Breast epithelium (tissue), 4 donors: ENCODE measurements around the gene CDH16. TPM values are rescaled to one million over a fixed set of nuclear protein-coding genes. Genes with fewer than 3 reads are reported as not detected.

Experiments
- DNase-seq, 2 donors: peaks; one replicate each; pipeline ENCODE4 v3.0.0-alpha.2; 2019; ENCODE audit warnings: low spot score in 2 of 2
- H3K27ac ChIP-seq, 2 donors: fragments of 200-600 bp; sonication (generic) in 1 of 2; one replicate each; pipeline ENCODE4 v1.5.1; 2016 to 2019; ENCODE audit warnings: mild to moderate bottlenecking in 1 of 2
- H3K27me3 ChIP-seq, 2 donors: fragments of 200-600 bp; sonication (generic) in 1 of 2; one replicate each; pipeline versions ENCODE4 v1.5.1 to v1.6.0; 2017 to 2019; ENCODE audit warnings: control low read depth in 1 of 2, mild to moderate bottlenecking in 1 of 2
- H3K36me3 ChIP-seq: fragments of 200-600 bp; one replicate; pipeline ENCODE4 v1.5.1; 2019
- H3K4me1 ChIP-seq, 2 donors: fragments of 200-600 bp; sonication (generic); one replicate each; pipeline ENCODE4 v1.5.1; 2016 to 2019; ENCODE audit warnings: control low read depth in 1 of 2
- H3K4me3 ChIP-seq, 3 donors: fragments of 200-600 bp; sonication (generic); 1 replicate in 2 of 3; 2 replicates in 1 of 3; pipeline ENCODE4 v1.5.1; 2016 to 2019; ENCODE audit warnings: mild to moderate bottlenecking in 3 of 3, moderate library complexity in 2 of 3
- H3K9me3 ChIP-seq, 2 donors: fragments of 200-600 bp; sonication (generic) in 1 of 2; one replicate each; pipeline ENCODE4 v1.5.1; 2016 to 2019; ENCODE audit warnings: control low read depth in 1 of 2
- POLR2A ChIP-seq: fragments of 450-650 bp; IDR thresholded peaks from one replicate; pipeline ENCODE4 v1.6.1; 2016; ENCODE audit warnings: antibody characterized with exemption, mild to moderate bottlenecking, moderate library complexity
- POLR2AphosphoS5 ChIP-seq, 3 donors: sonication (generic); formaldehyde crosslinking; IDR thresholded peaks; one replicate each; pipeline ENCODE4 v1.6.1; 2017; ENCODE audit warnings: antibody characterized with exemption in 3 of 3
- intact Hi-C: fragments of 100-400 bp; cut with DNase I; formaldehyde crosslinking; loops from one replicate; pipeline ENCODE4 v1.15.1; 2023; ENCODE audit warnings: low total_unique reads
- total RNA-seq, 3 donors: library from RNA; depleted of rRNA; stranded (reverse); fragments of >200 nt; gene quantifications; one replicate each; pipeline ENCODE4 v1.1.0, GENCODE V29; 2016
- TF ChIP-seq, protein P1 (sequence below), 3 donors: fragments of 450-650 bp; IDR thresholded peaks; one replicate each; pipeline ENCODE4 v1.5.1; 2016 to 2017; ENCODE audit warnings: antibody characterized with exemption in 3 of 3, mild to moderate bottlenecking in 3 of 3, moderate library complexity in 3 of 3

CDH16 gene
- total RNA-seq, 3 donors from 2014 or later, result not detected

DNA sequence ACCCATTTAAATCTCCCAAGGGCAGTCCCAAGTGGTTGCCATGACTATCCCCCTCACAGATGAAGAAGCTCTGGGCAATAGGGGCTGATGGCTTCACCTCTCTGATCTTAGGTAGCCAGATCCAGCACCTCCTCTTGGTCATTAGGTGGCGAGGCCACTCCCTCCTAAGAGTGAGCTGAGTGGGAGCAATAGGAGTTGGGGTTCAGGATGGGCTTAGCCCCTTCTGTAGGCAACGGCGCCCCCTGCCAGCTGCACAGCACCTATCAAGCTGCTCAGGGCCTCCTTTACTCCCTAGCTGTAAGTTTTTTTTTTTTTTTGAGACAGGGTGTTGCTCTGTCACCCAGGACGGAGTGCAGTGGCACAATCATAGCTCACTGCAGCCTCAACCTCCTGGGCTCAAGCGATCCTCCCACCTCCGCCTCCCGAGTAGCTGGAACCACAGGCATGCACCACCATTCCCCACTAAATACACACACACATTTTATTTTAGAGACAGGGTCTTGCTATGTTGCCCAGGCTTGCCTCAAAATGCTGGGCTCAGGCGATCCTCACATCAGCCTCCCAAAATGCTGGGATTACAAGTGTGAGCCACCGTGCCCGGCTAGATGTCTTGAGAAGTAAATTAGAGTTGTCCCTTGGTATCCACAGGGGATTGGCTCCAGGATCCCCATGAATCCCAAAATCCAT lies 10.2 kb upstream of the CDH16 start:
- intact Hi-C loops, result no loop called here
- no peak for DNase-seq
- Histone ChIP-seq H3K4me1 (peaks cover 6% of the 10 kb centered on the region in 2 donors), H3K36me3 (no peaks in the 10 kb centered on the region), H3K27ac (no peak overlapping the region), H3K4me3 (no peak overlapping the region), H3K9me3 (no peaks in the 10 kb centered on the region), H3K27me3 (peaks cover 0 to 3% of the 10 kb centered on the region in 2 donors)
- TF ChIP-seq POLR2AphosphoS5 (IDR thresholded peaks at IDR 0.05), result no peak
- TF ChIP-seq, protein P1, sequence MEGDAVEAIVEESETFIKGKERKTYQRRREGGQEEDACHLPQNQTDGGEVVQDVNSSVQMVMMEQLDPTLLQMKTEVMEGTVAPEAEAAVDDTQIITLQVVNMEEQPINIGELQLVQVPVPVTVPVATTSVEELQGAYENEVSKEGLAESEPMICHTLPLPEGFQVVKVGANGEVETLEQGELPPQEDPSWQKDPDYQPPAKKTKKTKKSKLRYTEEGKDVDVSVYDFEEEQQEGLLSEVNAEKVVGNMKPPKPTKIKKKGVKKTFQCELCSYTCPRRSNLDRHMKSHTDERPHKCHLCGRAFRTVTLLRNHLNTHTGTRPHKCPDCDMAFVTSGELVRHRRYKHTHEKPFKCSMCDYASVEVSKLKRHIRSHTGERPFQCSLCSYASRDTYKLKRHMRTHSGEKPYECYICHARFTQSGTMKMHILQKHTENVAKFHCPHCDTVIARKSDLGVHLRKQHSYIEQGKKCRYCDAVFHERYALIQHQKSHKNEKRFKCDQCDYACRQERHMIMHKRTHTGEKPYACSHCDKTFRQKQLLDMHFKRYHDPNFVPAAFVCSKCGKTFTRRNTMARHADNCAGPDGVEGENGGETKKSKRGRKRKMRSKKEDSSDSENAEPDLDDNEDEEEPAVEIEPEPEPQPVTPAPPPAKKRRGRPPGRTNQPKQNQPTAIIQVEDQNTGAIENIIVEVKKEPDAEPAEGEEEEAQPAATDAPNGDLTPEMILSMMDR (IDR thresholded peaks at IDR 0.05), result no peak
- no peak for TF ChIP-seq POLR2A

DNA sequence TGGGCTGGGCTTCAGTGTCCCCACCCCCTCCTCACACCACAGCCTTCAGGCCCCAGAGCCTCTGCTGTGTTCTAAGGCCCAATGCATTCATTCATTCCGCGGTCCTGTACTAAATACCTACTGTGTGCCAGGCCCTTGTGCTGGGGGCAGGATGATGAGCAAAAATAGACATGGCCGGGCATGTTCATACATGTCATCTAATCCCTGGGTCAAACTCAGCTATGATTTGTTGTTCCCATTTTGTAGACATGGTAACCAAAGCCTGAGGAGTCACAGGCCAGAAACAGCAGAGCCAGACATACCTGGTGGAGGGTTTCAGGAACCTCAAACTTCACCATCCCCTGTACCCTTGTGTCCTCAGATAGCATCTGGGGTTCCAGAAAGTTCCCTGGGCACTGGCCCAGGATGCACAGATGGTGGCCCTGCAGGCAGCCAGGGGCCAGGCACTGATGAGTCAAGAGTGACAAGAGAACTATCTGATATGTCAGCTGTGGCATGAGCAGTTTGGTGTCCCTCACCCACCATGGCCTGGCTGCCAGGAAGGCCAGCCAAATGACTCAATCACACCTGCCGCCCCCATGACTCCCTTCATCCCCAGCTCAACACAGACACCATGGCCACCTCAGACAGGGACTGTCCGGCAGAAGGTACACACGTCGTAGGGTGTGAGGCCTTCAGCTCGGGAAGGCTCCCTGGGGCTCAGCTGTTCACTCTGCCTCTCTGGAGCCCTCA lies 9.4 kb upstream of the CDH16 start:
- Histone ChIP-seq H3K9me3 (no peaks in the 10 kb centered on the region), H3K36me3 (no peaks in the 10 kb centered on the region), H3K4me3 (no peak overlapping the region), H3K27me3 (peaks cover 0 to 4% of the 10 kb centered on the region in 2 donors), H3K4me1 (peaks cover under 1 to 6% of the 10 kb centered on the region in 2 donors), H3K27ac (peak overlapping the region in 1 of 2 donors; percentile 65)
- DNase-seq, result no peak
- intact Hi-C loops, result no loop called here
- TF ChIP-seq, protein P1 (IDR thresholded peaks at IDR 0.05), result no peak
- TF ChIP-seq POLR2A, result no peak
- no peak for TF ChIP-seq POLR2AphosphoS5 (IDR thresholded peaks at IDR 0.05)

DNA sequence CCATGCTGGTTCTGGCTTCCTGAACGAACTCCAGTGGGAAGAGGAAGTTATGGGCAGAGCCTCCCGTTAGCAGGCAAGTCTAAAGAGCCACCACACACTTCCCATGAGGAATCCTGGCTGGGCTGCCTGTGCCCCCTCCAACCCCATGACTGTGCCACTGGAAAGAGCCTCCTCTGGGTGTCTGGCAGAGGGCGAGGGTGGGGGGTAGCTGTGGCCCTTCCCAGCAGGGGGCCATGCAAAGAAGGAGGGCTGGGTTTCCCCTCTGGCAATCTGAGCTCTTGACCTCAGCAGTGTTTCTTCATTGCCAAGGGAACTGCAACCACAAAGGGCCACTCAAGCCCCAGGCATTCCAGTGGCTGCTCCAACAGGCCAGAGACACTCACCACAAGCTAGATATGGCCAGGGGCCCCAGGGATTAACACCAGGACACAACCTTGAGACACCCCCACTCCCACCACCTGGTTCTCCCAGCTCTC lies 8.3 kb upstream of the CDH16 start:
- TF ChIP-seq POLR2A (no peak), POLR2AphosphoS5 (IDR thresholded peaks at IDR 0.05) (no peak)
- TF ChIP-seq, protein P1 (IDR thresholded peaks at IDR 0.05), result no peak
- DNase-seq, result no peak
- Histone ChIP-seq H3K9me3 (no peaks in the 10 kb centered on the region), H3K4me1 (peaks cover 0 to 6% of the 10 kb centered on the region in 2 donors), H3K27ac (peak overlapping the region; percentile 17 to 74), H3K27me3 (peaks cover 0 to 4% of the 10 kb centered on the region in 2 donors), H3K36me3 (no peaks in the 10 kb centered on the region), H3K4me3 (no peak overlapping the region)
- intact Hi-C loops, result no loop called here

DNA sequence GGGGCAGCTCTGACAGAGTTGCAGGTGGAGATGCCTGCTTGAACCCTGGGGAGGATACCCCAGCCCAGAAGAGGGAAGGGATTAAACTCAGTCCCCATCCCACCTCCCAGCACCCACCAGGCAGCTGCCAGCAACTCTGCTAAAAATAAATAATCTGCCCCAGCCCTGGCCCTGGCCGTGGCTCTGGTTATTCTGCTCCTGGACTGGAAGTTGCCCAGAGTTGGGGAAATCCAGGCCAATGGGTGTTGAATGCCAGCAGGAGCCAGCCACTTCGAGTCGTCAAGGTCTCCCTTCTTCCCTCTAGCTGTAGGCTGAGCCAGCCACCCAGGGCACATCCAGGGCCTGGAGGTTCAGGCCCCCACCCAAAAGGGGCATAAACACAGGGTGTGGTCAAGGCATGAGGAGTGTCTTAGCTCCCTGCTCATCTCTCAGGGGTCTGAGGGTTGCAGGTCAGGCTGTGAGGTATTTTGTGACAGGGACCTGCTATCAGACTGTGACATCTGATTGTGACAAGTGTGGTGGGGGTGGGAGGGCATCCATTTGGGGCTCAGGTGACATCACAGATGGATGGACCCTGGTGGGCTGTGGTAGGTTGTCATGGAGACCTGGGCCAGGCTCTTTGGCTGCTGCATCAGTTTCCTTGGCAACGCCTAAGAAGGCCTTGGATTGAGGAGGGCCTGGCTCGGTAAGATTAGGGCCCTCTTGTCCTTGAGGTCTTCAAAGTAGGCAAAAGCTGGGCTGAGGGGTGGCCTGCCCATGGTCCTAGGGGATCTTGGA lies 7.7 kb upstream of the CDH16 start:
- DNase-seq, result no peak
- intact Hi-C loops, result no loop called here
- Histone ChIP-seq H3K4me3 (peak overlapping the region in 1 of 3 donors; percentile 1), H3K27me3 (peaks cover 0 to 4% of the 10 kb centered on the region in 2 donors), H3K36me3 (no peaks in the 10 kb centered on the region), H3K27ac (peak overlapping the region; percentile 17 to 74), H3K4me1 (peaks cover 0 to 6% of the 10 kb centered on the region in 2 donors), H3K9me3 (no peaks in the 10 kb centered on the region)
- TF ChIP-seq, protein P1 (IDR thresholded peaks at IDR 0.05), result no peak
- TF ChIP-seq POLR2A (no peak), POLR2AphosphoS5 (IDR thresholded peaks at IDR 0.05) (no peak)
